AG10803 (cell line): Measurements from ENCODE around the gene C1orf167.

Experiments
- DNase-seq: peaks from one replicate; pipeline ENCODE4 v3.0.0; 2010; ENCODE audit warnings: low read depth
- H3K4me3 ChIP-seq: 2 replicates; pipeline ENCODE4 v1.5.1; 2011; ENCODE audit warnings: mild to moderate bottlenecking, low read length, control low read depth
- CTCF ChIP-seq: conservative IDR thresholded peaks from 2 replicates; pipeline ENCODE4 v1.5.1; 2011; ENCODE audit warnings: mild to moderate bottlenecking, low read length, control low read depth, inconsistent platforms

Gene C1orf167

GRCh38 chr1:11837767-11838348 is 75.9 kb downstream of the C1orf167 start:
- H3K4me3 ChIP-seq: no peak overlapping the region
- TF ChIP-seq CTCF: no peak
- DNase-seq: no peak

GRCh38 chr1:11838349-11839272 is 76.6 kb downstream of the C1orf167 start:
- TF ChIP-seq CTCF: peak; percentile 99
- peak; percentile 54 for DNase-seq
- no peak overlapping the region for H3K4me3 ChIP-seq
